Adrenal gland (tissue), 12 donors: ENCODE results near the gene CTU1. TPM values are rescaled to one million over a fixed set of nuclear protein-coding genes. Genes with fewer than 3 reads are reported as not detected.

Experiments
- DNase-seq, 7 donors: peaks; one replicate each; pipeline ENCODE4 v3.0.0-alpha.2; 2019 to 2020
- H3K27ac ChIP-seq, 5 donors: fragments of 200-600 bp; sonication (generic) in 4 of 5; 1 replicate in 3 of 5; 2 replicates in 2 of 5; pipeline versions ENCODE4 v1.5.1 to v1.8.0; 2016 to 2020; ENCODE audit warnings: mild to moderate bottlenecking in 1 of 5
- H3K27me3 ChIP-seq: fragments of 200-600 bp; 2 replicates; pipeline ENCODE4 v1.8.0; 2021
- H3K36me3 ChIP-seq, 2 donors: fragments of 200-600 bp; replicated peaks in 1 of 2; 1 replicate in 1 of 2; 2 replicates in 1 of 2; pipeline versions ENCODE4 v1.5.1 to v1.8.0; 2018 to 2022
- H3K4me1 ChIP-seq, 2 donors: fragments of 200-600 bp; replicated peaks in 1 of 2; 1 replicate in 1 of 2; 2 replicates in 1 of 2; pipeline versions ENCODE4 v1.5.1 to v1.8.0; 2018 to 2021
- H3K4me3 ChIP-seq, 4 donors: fragments of 200-600 bp; sonication (generic) in 3 of 4; one replicate each; pipeline ENCODE4 v1.5.1; 2016 to 2018
- H3K9me3 ChIP-seq, 3 donors: fragments of 200-600 bp; sonication (generic) in 1 of 3; replicated peaks in 1 of 3; 1 replicate in 2 of 3; 2 replicates in 1 of 3; pipeline versions ENCODE4 v1.5.1 to v1.8.0; 2016 to 2021
- POLR2A ChIP-seq, 2 donors: fragments of 450-650 bp; IDR thresholded peaks; one replicate each; pipeline ENCODE4 v1.6.1; 2017; ENCODE audit warnings: antibody characterized with exemption in 2 of 2, mild to moderate bottlenecking in 2 of 2, moderate library complexity in 1 of 2
- WGBS, 4 donors: extraction: QIAGEN DNeasy Blood & Tissue Kit in 2 of 4; methylation state at CpG; one replicate each; pipeline versions ENCODE4 v1.1.5 to v1.1.7; 2013 to 2017; 5-methylcytosine and 5-hydroxymethylcytosine counted together
- intact Hi-C, 2 donors: fragments of 100-400 bp; cut with DNase I; formaldehyde crosslinking; loops; one replicate each; pipeline versions ENCODE4 v1.14.1 to v1.15.0; 2022 to 2023
- polyA plus RNA-seq, 3 donors: library from polyadenylated mRNA; stranded (reverse); fragments of 200-250 nt in 2 of 3; fragments of 350-450 nt in 1 of 3; fragmentation: Illumina TruSeq in 1 of 3; extraction: RNeasy Lipid Tissue Mini Kit (QIAGEN cat#74804) in 1 of 3; gene quantifications; one replicate each; pipeline ENCODE4 v1.2.3, GENCODE V29; 2013 to 2014
- total RNA-seq, 9 donors: library from RNA; depleted of rRNA in 4 of 9; stranded (reverse); fragments of >200 nt in 4 of 9; fragments of 120-200 nt in 1 of 9; fragmentation: NEBNext Ultra II Directional in 1 of 9; extraction: Animal tissue kit (Norgen Biotek cat#: 25700) in 1 of 9; gene quantifications; one replicate each; pipeline versions ENCODE4 v1.1.0 to v1.2.4, GENCODE V29; 2013 to 2023
- TF ChIP-seq, protein P1 (sequence below), 6 experiments: fragments of 450-650 bp in 4 of 6; fragments of 200-600 bp in 2 of 6; sonication (generic) in 1 of 6; IDR thresholded peaks; 1 replicate in 5 of 6; 2 replicates in 1 of 6; pipeline versions ENCODE4 v1.5.1 to v1.8.0; 2016 to 2021; ENCODE audit warnings: antibody characterized with exemption in 6 of 6, mild to moderate bottlenecking in 2 of 6, moderate library complexity in 1 of 6
- donor health status: healthy with polysubstance abuse.
- donor health status: Bipolar disorder and iron deficiency.
- donor health status: DM: yes; HTN: yes; CAD: no.
- donor health status: DM: no; HTN: no; CAD: no.
- donor health status: DM: no; HTN: no; CAD: no.
- donor health status: DM: yes; HTN: yes; CAD: no.

Gene CTU1
- total and polyA plus RNA-seq, 12 donors: 1.1 to 23.9 (median 8.1) TPM

DNA sequence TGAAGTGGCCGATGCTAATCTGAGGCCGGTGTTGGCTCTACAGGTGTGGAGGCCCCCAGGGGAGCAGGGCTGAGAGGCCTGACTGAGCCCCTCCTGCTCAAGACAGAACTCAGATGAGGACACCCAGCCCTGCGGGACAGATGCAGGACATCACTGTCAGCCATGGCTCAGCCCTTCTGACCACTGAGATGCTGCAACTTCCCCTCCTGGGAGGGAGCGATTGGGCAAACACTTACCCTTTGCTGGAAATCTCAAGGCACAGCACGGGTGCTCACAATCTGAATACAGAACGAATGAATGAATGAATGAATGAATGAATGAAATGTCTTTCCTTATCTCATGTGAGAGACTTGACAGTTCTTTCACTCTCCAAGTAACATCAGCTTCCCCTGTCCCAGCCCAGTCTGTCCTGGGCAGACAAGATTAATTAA is 30.4 kb upstream of the CTU1 start:
- Histone ChIP-seq H3K27me3 (no peaks in the 10 kb centered on the region), H3K27ac (peak overlapping the region in 4 of 5 donors; percentile 43 to 90 (median 54)), H3K4me3 (no peak overlapping the region), H3K4me1 (peaks cover 0 to 3% of the 10 kb centered on the region in 2 donors), H3K9me3 (no peaks in the 10 kb centered on the region), H3K36me3 (no peaks in the 10 kb centered on the region)
- intact Hi-C loops: no loop called here
- 53 to 66% (median 54%) methylated on average over 3 to 6 of the region's 6 CpGs for WGBS, 4 donors
- TF ChIP-seq, protein P1, sequence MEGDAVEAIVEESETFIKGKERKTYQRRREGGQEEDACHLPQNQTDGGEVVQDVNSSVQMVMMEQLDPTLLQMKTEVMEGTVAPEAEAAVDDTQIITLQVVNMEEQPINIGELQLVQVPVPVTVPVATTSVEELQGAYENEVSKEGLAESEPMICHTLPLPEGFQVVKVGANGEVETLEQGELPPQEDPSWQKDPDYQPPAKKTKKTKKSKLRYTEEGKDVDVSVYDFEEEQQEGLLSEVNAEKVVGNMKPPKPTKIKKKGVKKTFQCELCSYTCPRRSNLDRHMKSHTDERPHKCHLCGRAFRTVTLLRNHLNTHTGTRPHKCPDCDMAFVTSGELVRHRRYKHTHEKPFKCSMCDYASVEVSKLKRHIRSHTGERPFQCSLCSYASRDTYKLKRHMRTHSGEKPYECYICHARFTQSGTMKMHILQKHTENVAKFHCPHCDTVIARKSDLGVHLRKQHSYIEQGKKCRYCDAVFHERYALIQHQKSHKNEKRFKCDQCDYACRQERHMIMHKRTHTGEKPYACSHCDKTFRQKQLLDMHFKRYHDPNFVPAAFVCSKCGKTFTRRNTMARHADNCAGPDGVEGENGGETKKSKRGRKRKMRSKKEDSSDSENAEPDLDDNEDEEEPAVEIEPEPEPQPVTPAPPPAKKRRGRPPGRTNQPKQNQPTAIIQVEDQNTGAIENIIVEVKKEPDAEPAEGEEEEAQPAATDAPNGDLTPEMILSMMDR (IDR thresholded peaks at IDR 0.05): no peak
- TF ChIP-seq POLR2A (IDR thresholded peaks at IDR 0.05): no peak
- peak in 6 of 7 donors; percentile 36 to 76 (median 65) for DNase-seq

DNA sequence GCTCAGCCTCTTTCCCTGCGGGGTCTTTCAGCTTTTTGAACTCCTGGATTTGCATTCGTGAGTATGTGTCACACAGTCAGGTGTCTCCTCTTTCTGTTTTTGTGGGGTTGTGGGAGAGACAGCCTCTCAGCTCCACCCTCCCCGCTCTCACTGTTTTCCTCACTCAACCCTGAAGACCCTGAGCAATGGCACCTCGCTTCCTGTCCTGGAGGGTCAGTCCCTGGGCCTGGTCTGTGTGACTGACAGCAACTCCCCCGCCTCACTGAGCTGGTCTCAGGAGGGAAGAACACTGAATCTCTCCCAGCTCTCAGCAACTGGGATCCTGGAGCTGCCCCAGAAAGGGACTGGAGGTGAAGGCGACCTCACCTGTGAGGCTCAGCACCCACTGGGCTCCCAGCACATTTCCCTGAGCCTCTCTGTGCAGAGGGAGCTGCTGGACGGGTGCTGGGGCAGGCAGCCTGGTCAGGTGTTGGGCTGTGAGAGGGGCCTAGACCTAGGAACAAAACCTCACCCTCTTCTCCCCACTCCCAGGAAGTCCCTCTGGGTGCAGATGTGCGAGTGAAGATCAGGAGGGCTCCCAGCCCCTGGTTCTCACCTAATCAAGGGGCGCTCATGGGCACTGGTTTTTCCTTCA is 29.7 kb upstream of the CTU1 start:
- no peaks in the 10 kb centered on the region for H3K27me3 ChIP-seq
- peak overlapping the region; percentile 13 to 90 (median 54) for H3K27ac ChIP-seq
- 70 to 83% (median 77%) methylated on average over 3 to 9 of the region's 9 CpGs for WGBS, 4 donors
- peaks cover 0 to 3% of the 10 kb centered on the region in 2 donors for H3K4me1 ChIP-seq
- no peak for TF ChIP-seq POLR2A (IDR thresholded peaks at IDR 0.05)
- TF ChIP-seq, protein P1 (IDR thresholded peaks at IDR 0.05): no peak
- intact Hi-C loops: no loop called here
- H3K4me3 ChIP-seq: no peak overlapping the region
- DNase-seq: no peak
- H3K9me3 ChIP-seq: no peaks in the 10 kb centered on the region
- H3K36me3 ChIP-seq: no peaks in the 10 kb centered on the region

DNA sequence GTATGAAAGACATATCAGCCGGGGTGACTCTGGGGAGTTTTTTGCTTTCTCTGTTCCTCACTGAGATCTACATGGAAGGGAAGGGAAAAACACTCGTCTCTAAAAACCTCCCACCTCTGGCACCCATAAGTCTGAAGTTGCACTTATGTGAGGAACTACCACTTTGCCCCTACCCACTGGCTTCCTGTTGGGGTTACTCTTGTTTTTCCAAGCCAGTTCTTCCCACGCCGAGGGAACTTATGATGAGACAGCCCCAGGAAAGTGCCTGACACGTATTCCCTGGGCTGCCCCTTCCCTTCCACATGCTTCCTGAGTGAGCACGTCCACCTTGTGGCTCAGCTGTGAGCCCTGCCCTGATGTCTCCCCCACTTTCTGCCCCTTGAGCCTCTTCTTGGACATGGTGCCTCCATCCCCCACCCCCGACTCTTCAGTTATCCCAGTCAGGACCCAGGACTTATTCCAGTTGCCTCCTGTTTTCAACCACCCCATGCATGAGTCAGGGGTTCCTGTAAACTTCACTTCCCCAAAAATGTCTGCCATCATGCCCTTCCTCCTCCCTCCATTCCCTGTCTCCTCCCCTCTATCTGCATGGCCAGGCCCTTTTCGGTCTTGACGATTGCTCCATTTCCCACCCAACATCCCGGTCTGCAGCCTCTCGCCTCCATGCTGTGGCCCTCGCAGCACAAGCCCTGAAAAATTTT is 28.8 kb upstream of the CTU1 start:
- TF ChIP-seq POLR2A (IDR thresholded peaks at IDR 0.05): no peak
- TF ChIP-seq, protein P1 (IDR thresholded peaks at IDR 0.05): no peak
- WGBS, 4 donors: 60 to 67% (median 61%) methylated on average over 12 of the region's 12 CpGs
- Histone ChIP-seq H3K9me3 (no peaks in the 10 kb centered on the region), H3K36me3 (no peaks in the 10 kb centered on the region), H3K27ac (peak overlapping the region in 4 of 5 donors; percentile 48 to 90 (median 56)), H3K27me3 (no peaks in the 10 kb centered on the region), H3K4me3 (no peak overlapping the region), H3K4me1 (peaks cover 0 to 3% of the 10 kb centered on the region in 2 donors)
- peak in 2 of 7 donors; percentile 47 to 54 for DNase-seq
- intact Hi-C loops: no loop called here

DNA sequence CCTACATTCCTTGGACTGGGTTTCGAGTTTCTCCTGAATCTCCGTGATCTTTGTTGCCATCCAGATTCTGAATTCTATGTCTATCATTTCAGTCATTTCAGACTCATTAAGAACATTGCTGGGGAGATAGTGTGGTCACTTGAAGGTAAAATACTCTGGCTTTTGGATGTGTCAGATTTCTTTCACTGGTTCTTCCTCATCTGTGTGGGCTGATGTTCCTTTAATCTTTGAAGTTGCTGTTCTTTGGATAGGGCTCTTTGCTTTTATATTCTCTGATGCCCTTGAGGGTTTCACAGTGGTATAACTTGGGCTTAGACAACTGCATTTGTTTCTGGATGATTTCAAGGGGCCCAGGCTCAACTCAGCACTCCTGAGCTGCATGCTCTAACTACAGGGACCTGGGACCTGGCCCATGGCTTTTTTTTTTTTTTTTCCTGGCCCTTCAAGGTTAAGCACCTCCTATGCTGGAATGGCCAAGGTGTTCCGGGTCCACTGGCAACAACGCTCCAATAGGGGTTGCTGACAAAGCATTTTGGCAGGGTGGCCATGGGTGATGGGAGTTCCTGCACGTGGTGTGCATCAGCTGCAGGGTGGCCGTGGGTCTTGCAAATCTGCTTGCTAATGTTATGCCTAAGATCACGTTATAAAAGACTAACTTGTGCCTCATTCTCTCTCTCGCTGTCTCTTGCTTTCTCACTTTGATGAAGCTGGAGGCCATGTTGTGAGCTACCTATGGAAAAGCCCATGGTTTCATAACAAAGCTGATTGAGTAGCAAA is 28.0 kb upstream of the CTU1 start:
- TF ChIP-seq, protein P1 (IDR thresholded peaks at IDR 0.05): no peak
- TF ChIP-seq POLR2A (IDR thresholded peaks at IDR 0.05): no peak
- H3K36me3 ChIP-seq: no peaks in the 10 kb centered on the region
- H3K27ac ChIP-seq: peak overlapping the region in 1 of 5 donors; percentile 90
- H3K4me1 ChIP-seq: peaks cover 0 to 3% of the 10 kb centered on the region in 2 donors
- WGBS, 4 donors: 70 to 82% (median 73%) methylated on average over 8 of the region's 8 CpGs
- H3K4me3 ChIP-seq: no peak overlapping the region
- no peaks in the 10 kb centered on the region for H3K27me3 ChIP-seq
- H3K9me3 ChIP-seq: no peaks in the 10 kb centered on the region
- DNase-seq: no peak
- intact Hi-C loops: no loop called here
